IPS-15b (cell line): Measurements from ENCODE around the gene SLC25A13.

Experiments
- H3K27me3 ChIP-seq: one replicate; pipeline ENCODE4 v1.6.1; 2013; ENCODE audit warnings: low read length; ENCODE audit not compliant: control insufficient read depth, insufficient read depth
- H3K36me3 ChIP-seq: one replicate; pipeline ENCODE4 v1.6.1; 2013; ENCODE audit warnings: low read length; ENCODE audit not compliant: control insufficient read depth, insufficient read depth
- H3K4me1 ChIP-seq: one replicate; pipeline ENCODE4 v1.6.1; 2013; ENCODE audit warnings: mild to moderate bottlenecking, low read length; ENCODE audit not compliant: control insufficient read depth, insufficient read depth
- H3K4me3 ChIP-seq: one replicate; pipeline ENCODE4 v1.5.1; 2013; ENCODE audit warnings: low read depth, low read length
- H3K9ac ChIP-seq: one replicate; pipeline ENCODE4 v1.6.1; 2013; ENCODE audit warnings: low read depth, mild to moderate bottlenecking, low read length
- H3K9me3 ChIP-seq: one replicate; pipeline ENCODE4 v1.6.1; 2013; ENCODE audit warnings: mild to moderate bottlenecking, low read length; ENCODE audit not compliant: control insufficient read depth, insufficient read depth

Gene SLC25A13

DNA sequence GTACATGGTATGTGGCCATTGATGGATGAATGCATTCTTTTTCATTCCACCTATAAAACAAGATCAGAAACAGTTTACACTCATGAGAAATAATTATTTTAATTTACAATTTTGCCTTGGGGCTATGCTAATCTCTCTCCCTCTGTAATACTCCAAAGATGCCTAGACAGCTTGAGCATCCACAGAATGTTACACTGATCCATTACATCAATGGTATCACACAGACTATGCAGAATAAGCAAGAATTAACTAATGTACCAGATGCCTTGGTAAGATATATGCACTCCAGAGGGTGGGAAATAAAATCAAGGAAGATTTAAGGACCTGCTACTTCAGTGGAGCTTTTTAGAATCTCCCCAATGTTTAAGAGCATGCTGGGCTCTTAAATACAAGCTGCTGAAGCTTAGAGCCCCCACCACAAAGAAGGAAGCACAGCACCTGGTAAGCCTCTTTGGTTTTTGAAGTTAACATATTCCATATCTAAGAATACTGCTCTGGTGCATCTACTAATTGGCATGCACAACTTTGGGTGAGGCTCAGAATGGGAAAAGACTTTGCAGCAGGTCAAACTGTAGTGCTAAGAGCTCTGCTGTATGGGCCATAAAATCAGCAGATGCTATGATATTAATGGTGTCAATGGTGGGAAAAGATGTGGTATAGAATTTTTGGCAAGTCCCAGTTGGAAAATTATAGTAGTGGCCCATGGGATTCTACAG lies 219.6 kb downstream of the SLC25A13 start:
- Histone ChIP-seq H3K9ac (no peak overlapping the region), H3K36me3 (no peaks in the 10 kb centered on the region), H3K4me3 (no peak overlapping the region), H3K27me3 (no peaks in the 10 kb centered on the region), H3K4me1 (no peaks in the 10 kb centered on the region), H3K9me3 (no peaks in the 10 kb centered on the region)

DNA sequence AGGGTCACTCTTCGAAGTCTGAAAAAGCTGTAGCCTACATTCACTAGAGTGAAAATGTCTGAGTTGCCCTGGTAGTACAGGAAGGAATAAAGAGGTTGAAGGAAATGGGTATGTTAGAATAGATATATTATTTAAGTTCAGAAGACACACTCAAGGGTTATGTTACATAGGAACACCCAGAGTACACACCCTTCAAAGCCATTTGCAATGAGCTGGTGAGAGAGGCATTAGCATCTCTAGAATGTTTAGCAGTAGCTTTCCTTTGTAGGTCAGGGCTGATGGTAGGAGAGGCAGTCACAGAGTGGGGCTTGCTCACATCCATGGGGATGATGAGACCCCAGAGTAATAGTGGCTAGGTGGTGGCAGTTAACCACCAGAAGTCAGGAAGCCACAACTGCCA lies 221.2 kb downstream of the SLC25A13 start:
- no peak overlapping the region for H3K9ac ChIP-seq
- H3K36me3 ChIP-seq, result no peaks in the 10 kb centered on the region
- H3K9me3 ChIP-seq, result no peaks in the 10 kb centered on the region
- no peaks in the 10 kb centered on the region for H3K27me3 ChIP-seq
- no peak overlapping the region for H3K4me3 ChIP-seq
- H3K4me1 ChIP-seq, result no peaks in the 10 kb centered on the region

DNA sequence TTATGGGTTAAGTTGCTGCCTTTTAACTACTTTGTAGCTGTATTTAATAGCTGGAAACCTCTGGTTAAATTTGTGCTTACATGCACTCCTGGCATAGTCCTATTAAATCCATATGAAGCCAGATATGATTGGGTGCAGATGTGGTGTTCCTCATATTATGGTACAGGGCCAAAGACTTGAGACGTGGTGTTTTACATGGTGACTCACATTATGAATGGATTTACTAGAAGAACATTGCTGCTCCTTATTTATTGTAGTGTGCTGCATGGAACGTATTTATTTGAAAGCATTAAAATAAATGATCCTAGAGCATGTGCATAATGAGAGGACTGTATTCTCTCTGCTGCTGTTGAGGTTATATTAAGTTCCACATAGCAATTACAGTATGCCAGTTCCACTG lies 224.1 kb downstream of the SLC25A13 start:
- Histone ChIP-seq H3K9ac (no peak overlapping the region), H3K4me1 (no peaks in the 10 kb centered on the region), H3K9me3 (no peaks in the 10 kb centered on the region), H3K4me3 (no peak overlapping the region), H3K27me3 (no peaks in the 10 kb centered on the region), H3K36me3 (no peaks in the 10 kb centered on the region)

DNA sequence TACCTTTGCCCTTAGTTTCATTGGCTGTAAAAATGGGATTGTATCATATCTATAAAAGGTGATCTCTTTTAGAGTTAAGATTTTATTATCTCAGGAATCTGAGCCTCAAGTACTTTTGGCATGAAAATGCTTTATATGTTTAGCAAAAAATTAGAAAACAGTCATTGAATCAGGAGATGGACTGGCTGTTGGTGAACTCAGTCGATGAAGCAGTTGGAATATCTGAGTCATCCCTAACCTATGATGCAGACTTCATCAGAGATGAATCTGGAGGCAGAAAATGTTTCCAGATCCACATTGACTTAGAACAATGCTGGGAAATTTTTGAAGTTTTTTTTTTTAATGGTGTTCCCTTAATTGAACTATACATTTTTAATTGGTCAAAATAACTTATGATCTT lies 228.5 kb downstream of the SLC25A13 start:
- Histone ChIP-seq H3K36me3 (no peaks in the 10 kb centered on the region), H3K9ac (no peak overlapping the region), H3K4me3 (no peak overlapping the region), H3K27me3 (no peaks in the 10 kb centered on the region), H3K9me3 (no peaks in the 10 kb centered on the region), H3K4me1 (no peaks in the 10 kb centered on the region)

DNA sequence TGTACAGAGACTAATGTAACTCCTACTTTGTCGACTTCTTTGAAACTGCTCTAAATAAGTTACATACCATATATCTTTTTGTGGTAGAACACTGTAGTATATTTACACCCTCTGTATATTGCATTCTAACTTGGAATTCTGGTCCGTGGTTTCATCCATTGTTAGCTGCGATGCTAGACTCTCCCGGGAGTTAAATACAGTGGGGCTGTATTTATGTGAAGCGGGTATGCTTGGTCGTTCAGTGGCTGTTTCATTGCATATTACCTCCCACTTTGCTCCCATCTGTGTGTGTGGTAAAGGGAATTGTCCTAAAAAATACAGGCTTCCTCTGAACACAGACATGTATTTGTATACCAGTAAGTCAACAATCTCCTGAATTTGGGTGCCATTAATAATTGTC lies 231.1 kb downstream of the SLC25A13 start:
- no peaks in the 10 kb centered on the region for H3K4me1 ChIP-seq
- no peak overlapping the region for H3K9ac ChIP-seq
- no peaks in the 10 kb centered on the region for H3K36me3 ChIP-seq
- no peak overlapping the region for H3K4me3 ChIP-seq
- H3K27me3 ChIP-seq, result no peaks in the 10 kb centered on the region
- no peaks in the 10 kb centered on the region for H3K9me3 ChIP-seq

DNA sequence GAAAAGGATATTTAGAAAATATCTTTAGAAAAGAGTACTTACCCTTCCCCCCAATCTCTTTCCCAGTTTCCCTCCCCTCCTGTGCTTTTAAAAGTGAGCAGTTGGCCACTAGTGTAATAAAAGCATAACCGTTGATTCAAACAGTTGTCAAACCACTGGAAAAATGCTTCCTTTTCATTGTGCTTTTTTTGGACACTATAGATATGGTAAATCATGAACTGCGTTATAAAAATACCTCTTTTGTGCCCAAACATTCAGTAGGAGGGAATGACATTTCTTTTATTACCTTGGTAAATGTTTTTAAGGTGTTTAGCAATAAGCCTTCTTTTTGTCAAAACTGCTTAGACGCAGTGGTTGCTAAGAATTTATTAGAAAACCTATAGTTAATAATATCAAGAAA lies 232.4 kb downstream of the SLC25A13 start:
- Histone ChIP-seq H3K4me1 (no peaks in the 10 kb centered on the region), H3K9ac (no peak overlapping the region), H3K4me3 (no peak overlapping the region), H3K36me3 (no peaks in the 10 kb centered on the region), H3K9me3 (no peaks in the 10 kb centered on the region), H3K27me3 (no peaks in the 10 kb centered on the region)

DNA sequence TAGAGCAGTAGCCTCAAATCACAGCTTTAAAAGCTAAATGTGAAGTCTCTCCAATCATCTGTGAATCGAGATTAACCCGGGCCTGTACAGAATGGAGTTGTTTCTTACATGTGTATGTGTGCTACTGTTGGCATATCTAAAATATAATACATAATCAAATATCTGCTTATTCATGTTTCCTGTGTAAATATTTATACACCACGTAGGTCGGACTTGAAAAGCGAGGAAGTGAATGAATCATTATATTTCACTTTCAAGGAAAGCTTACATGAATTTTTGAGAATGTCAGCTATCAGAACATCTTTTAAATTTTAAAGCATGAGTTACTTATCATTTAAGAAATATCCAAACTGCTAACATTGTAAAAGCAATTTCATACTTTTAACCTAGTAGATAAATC lies 233.3 kb downstream of the SLC25A13 start:
- H3K36me3 ChIP-seq, result no peaks in the 10 kb centered on the region
- H3K9ac ChIP-seq, result no peak overlapping the region
- no peaks in the 10 kb centered on the region for H3K4me1 ChIP-seq
- H3K27me3 ChIP-seq, result no peaks in the 10 kb centered on the region
- H3K4me3 ChIP-seq, result no peak overlapping the region
- H3K9me3 ChIP-seq, result no peaks in the 10 kb centered on the region

DNA sequence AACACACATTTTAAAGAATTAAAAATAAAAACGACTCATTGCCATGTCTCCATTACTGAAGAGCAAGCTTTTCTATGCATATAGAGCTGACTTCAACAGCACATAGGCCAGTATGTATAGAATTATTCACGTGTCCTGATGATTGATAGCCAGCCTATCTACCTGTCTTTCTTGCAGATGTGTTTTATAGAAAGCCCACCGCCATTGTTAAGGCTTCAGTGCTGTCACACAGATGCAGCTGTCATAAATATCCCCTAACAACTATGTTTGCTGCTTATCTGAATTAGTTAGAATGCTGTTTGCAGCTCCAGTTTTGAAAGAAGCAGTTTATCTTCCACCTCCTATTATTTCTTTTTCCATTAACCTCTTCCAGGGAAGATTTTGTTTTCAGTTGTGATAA lies 235.9 kb downstream of the SLC25A13 start:
- no peak overlapping the region for H3K4me3 ChIP-seq
- H3K9me3 ChIP-seq, result no peaks in the 10 kb centered on the region
- H3K27me3 ChIP-seq, result no peaks in the 10 kb centered on the region

DNA sequence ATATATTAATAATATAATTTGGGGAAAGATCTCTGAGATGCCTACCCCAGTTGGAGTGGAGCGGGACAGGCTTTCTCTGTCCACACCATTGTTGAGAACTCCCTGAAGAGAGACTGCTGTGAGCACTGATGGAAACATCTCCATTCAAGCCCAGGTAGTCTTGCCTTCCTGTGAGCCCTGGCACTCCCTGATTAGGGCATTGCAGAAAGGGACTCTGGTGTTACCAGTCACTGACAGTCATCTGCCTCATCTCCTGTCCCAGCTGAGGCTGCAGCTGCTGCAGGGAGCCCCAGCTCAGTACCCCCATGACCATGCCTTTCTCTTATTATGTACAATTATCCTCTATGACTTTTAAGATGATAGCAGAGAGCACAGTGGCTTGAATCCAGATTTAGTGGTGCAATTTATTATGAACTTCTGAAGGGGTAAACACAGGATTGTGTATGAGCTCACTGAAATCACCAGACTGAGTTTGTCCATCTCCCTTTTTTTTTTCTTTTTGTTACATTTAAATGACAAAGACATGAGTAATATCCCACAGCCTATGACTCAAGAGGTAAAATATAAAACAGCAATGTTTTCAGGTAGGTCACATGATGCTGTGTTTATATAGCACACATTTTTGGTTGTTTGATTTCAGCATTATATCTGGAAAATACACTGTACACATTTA lies 236.9 kb downstream of the SLC25A13 start:
- Histone ChIP-seq H3K4me3 (no peak overlapping the region), H3K27me3 (no peaks in the 10 kb centered on the region), H3K9ac (no peak overlapping the region), H3K36me3 (no peaks in the 10 kb centered on the region), H3K9me3 (no peaks in the 10 kb centered on the region), H3K4me1 (no peaks in the 10 kb centered on the region)

More for the DNA sequence above, 235.9 kb downstream of the SLC25A13 start:
- Histone ChIP-seq H3K9ac (no peak overlapping the region), H3K36me3 (no peaks in the 10 kb centered on the region), H3K4me1 (no peaks in the 10 kb centered on the region)

DNA sequence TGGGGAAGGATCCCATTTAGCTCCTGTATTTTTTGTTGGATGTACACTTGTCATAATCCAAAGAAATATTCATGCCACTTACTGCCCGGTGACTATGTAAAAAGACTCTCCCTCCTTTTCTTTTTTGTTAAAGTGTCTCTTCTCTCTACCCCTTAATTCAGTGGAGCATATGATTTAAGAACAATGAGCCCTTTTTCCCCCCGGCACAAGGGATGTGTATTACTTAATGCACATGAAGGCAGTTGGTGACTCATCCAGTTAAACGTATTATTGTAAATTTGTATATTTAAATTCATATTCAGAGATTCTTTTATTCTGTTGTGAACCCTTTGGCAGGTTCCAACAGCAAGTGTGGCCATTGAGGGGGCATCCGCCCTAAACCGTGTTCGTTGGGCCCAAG lies 241.9 kb downstream of the SLC25A13 start:
- Histone ChIP-seq H3K4me3 (no peak overlapping the region), H3K9me3 (no peaks in the 10 kb centered on the region), H3K36me3 (no peaks in the 10 kb centered on the region), H3K4me1 (no peaks in the 10 kb centered on the region), H3K27me3 (peaks cover 17% of the 10 kb centered on the region), H3K9ac (no peak overlapping the region)

DNA sequence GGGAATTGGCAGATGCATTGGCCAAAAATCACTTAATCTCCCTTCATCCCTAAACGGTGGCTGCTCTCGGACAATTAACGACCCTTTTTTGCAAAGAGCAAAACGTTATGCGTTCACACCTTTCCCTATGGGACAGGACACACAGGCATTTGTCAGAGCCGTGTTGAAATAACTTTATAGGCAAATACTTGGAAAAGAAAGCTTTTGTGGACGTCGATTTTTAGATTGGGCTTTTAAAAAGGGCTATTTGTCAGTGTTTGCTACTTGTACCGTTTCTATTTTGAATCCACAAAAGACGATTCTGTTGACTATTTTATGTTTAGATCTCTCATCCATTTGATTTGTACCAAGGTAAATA lies 245.6 kb downstream of the SLC25A13 start:
- no peaks in the 10 kb centered on the region for H3K9me3 ChIP-seq
- peak overlapping the region; percentile 52 for H3K4me3 ChIP-seq
- H3K9ac ChIP-seq, result no peak overlapping the region
- no peaks in the 10 kb centered on the region for H3K36me3 ChIP-seq
- H3K4me1 ChIP-seq, result no peaks in the 10 kb centered on the region
- H3K27me3 ChIP-seq, result peaks cover 17% of the 10 kb centered on the region

DNA sequence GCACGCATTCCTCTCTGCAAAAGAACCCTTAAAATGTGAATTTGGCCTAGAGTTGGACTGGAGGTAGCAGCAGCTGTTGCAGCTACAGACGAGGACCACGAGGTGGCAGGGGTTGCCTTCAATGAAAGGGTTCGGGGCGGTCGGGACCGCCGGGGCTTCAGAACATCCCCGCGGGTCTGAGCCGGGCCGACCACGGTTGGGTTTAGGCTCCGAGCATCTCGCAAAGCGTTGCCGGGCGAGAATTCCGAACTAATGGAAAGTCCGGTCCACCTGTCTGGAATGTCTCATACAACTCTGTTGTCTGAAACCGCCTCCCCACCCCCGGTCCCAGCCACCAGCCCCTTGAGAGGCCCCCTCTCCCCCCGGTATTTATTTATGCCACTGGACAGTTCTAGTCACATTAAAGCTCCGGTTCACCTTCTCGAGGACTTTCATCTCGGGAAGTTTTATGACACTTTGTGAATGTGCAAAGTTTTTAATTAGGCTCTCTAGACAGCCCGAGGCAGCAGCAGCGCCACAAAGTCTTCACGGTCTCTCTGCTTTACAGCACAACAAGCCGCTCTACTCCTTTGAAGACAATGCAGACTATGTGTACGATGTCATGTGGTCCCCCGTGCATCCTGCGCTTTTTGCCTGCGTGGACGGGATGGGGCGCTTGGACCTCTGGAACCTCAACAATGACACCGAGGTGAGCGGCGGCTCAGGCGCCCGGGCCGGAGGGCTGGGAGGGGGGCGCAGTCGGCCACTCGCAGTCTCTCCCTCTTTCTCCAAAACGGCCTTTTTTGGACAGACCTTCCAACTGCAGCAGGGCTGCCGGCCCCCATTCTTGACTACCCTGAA lies 246.2 kb downstream of the SLC25A13 start:
- no peaks in the 10 kb centered on the region for H3K4me1 ChIP-seq
- no peak overlapping the region for H3K9ac ChIP-seq
- H3K4me3 ChIP-seq, result peak overlapping the region; percentile 52
- H3K27me3 ChIP-seq, result peaks cover 17% of the 10 kb centered on the region
- H3K9me3 ChIP-seq, result no peaks in the 10 kb centered on the region
- H3K36me3 ChIP-seq, result no peaks in the 10 kb centered on the region
